NT2/D1 (cell line): ENCODE data around the gene UBE2C.
"Not testable (repeated sequence)": the region's sequence is repeated elsewhere in the genome, so short reads cannot be mapped to it uniquely, and the experiment has no call there.

ENCODE experiments used
- DNase-seq: peaks from one replicate; pipeline ENCODE4 v3.0.0-alpha.2; 2011; ENCODE audit warnings: low read depth, low spot score
- H3K27me3 ChIP-seq: 2 replicates; pipeline ENCODE4 v1.6.0; 2011; ENCODE audit warnings: mild to moderate bottlenecking; ENCODE audit not compliant: insufficient read length, insufficient read depth
- H3K36me3 ChIP-seq: 2 replicates; pipeline ENCODE4 v1.6.1; 2011; ENCODE audit warnings: mild to moderate bottlenecking, low read length, mixed read lengths; ENCODE audit not compliant: insufficient read depth, insufficient read length
- H3K4me1 ChIP-seq: 2 replicates; pipeline ENCODE4 v1.5.1; 2011; ENCODE audit not compliant: insufficient read depth, insufficient read length
- H3K4me3 ChIP-seq: 2 replicates; pipeline ENCODE4 v1.5.1; 2011; ENCODE audit warnings: low read depth; ENCODE audit not compliant: insufficient read length
- H3K9ac ChIP-seq: 2 replicates; pipeline ENCODE4 v1.6.0; 2011; ENCODE audit warnings: low read depth; ENCODE audit not compliant: insufficient read length
- H3K9me3 ChIP-seq: 2 replicates; pipeline ENCODE4 v1.5.1; 2011; ENCODE audit warnings: mild to moderate bottlenecking, low read length; ENCODE audit not compliant: insufficient read depth
- SUZ12 ChIP-seq: IDR thresholded peaks from 2 replicates; pipeline ENCODE4 v1.6.1; 2011; ENCODE audit not compliant: insufficient read length, insufficient read depth; ENCODE audit errors: extremely low read depth
- YY1 ChIP-seq: IDR thresholded peaks from 2 replicates; pipeline ENCODE4 v1.6.1; 2011; ENCODE audit not compliant: insufficient read length, insufficient read depth
- ZNF274 ChIP-seq: IDR thresholded peaks from 2 replicates; pipeline ENCODE4 v1.6.1; 2011; ENCODE audit warnings: mild to moderate bottlenecking, low read depth, low read length

UBE2C gene

DNA sequence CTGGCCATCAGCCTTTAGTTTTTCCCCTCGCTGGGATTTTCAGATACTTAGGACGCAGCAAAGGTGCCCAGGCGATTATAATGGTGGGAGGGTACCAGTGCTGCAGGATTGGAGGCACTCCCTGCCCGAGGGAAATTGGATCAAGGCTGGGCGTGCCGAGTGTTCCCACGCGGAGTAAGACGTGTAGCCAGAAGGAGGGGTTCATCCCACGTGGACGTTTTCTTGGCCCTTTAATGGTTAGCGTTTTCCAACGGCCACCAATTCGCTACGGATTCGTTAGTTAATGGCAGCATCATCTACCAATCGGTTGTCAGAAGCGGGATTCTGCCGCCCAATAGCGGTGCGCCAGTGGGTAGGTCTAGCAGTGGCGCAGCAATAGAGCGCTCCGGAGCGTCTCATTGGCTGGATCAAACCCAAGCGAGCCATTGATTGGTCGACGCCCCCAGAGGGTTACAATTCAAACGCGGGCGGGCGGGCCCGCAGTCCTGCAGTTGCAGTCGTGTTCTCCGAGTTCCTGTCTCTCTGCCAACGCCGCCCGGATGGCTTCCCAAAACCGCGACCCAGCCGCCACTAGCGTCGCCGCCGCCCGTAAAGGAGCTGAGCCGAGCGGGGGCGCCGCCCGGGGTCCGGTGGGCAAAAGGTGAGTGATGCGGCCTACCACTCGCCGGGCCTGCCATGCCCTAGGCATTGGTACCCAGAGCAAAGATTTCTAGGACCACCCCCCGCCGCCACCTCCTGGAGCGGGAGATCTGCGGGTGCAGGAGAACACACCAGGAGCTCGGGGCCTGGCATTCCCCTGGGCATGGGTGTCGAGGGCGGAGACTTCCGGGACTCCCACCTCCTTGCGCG lies at the start of gene UBE2C:
UBE2C (plus strand) TSS at position 488 of the 849 bp plus-strand sequence; CDS start at position 540, 52 bp downstream.
- peaks cover 83% of the 10 kb centered on the region for H3K36me3 ChIP-seq
- peak within 1 kb of the TSS; percentile 88 for H3K9ac ChIP-seq
- peaks cover 15% of the 10 kb centered on the region for H3K4me1 ChIP-seq
- H3K9me3 ChIP-seq: no peaks in the 10 kb centered on the region
- H3K27me3 ChIP-seq: no peaks in the 10 kb centered on the region
- TF ChIP-seq SUZ12 (no peak), YY1 (no peak), ZNF274 (no peak)
- peak; percentile 99 for DNase-seq
- H3K4me3 ChIP-seq: peak within 1 kb of the TSS; percentile 96

DNA sequence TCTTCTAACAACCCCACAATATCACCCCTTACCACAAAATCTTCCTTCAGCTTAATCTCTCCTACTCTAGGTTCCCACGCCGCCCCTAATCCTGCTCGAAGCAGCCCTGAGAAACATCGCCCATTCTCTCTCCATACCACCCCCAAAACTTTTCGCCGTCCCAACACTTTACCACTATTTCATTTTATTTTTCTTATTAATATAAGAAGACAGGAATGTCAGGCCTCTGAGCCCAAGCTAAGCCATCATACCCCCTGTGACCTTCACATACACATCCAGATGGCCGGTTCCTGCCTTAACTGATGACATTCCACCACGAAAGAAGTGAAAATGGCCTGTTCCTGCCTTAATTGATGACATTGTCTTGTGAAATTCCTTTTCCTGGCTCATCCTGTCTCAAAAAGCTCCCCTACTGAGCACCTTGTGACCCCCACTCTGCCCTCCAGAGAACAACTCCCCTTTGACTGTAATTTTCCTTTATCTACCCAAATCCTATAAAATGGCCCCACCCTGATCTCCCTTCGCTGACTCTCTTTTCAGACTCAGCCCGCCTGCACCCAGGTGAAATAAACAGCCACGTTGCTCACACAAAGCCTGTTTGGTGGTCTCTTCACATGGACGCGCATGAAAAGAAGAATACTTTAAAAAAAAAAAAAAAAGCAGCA lies 47.7 kb upstream of the UBE2C start:
- not testable (repeated sequence) for H3K4me3 ChIP-seq, H3K4me1 ChIP-seq, H3K36me3 ChIP-seq, H3K27me3 ChIP-seq, H3K9ac ChIP-seq
- H3K9me3 ChIP-seq: peaks cover 26% of the 10 kb centered on the region; the same call in 1 of the 2 replicates
- peak; percentile 15 for DNase-seq

DNA sequence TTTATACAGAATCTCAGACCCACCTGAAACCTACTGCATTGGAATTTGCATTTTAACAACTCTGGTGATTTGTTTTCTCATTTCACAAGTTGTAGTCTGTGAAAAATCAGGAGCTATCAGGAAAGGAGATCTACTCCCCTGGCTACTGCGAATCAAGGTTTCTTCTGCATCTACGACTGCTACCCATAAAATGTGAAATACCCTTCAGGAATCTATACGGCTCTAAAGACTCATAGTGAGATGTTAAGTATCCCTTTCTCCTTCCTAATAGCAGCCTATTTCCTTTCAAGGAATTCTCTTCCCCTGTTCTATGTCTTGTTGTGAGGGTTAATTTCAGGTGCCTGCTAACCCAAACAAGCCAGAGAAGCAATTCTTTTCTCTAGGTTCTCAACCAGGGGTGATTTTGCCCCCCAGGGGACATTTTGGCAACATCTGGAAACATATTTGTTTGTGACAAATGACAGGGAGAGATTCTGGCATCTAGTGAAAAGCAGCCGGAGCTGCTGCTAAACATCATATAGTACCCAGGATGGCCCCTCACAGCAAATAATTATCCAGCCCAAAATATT lies 47.1 kb upstream of the UBE2C start:
- Histone ChIP-seq H3K9ac (no peak overlapping the region), H3K4me3 (no peak overlapping the region), H3K9me3 (peaks cover 21% of the 10 kb centered on the region; the same call in 1 of the 2 replicates), H3K4me1 (peaks cover 3% of the 10 kb centered on the region), H3K36me3 (no peaks in the 10 kb centered on the region), H3K27me3 (no peaks in the 10 kb centered on the region)
- peak; percentile 55 for DNase-seq
- no peak for TF ChIP-seq YY1
- no peak for TF ChIP-seq SUZ12
- TF ChIP-seq ZNF274: no peak

DNA sequence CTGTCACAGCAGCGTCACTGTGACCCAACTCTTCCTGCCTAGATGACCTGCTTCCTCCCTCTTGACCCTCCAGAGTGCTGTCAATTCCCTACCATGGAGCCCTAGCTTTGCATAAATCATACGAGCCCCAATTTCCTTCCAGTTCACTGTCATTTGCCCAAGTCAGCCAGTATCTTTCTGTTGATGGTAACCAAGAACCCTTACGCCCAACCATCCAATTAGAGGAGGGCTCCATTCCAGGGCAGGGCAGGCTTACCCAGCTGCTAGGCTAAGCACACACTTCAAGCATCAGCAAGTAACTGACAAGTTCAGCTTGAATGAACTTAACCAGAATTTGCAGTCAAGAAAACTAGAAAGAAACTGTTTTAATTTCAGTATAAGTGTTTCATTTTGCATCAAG lies 46.5 kb upstream of the UBE2C start:
- H3K4me1 ChIP-seq: peaks cover 6% of the 10 kb centered on the region
- no peaks in the 10 kb centered on the region for H3K27me3 ChIP-seq
- no peak overlapping the region for H3K9ac ChIP-seq
- H3K9me3 ChIP-seq: peaks cover 16% of the 10 kb centered on the region; the same call in 1 of the 2 replicates
- H3K4me3 ChIP-seq: no peak overlapping the region
- peak; percentile 22 for DNase-seq
- no peaks in the 10 kb centered on the region for H3K36me3 ChIP-seq
- no peak for TF ChIP-seq ZNF274
- TF ChIP-seq YY1: no peak
- TF ChIP-seq SUZ12: no peak

DNA sequence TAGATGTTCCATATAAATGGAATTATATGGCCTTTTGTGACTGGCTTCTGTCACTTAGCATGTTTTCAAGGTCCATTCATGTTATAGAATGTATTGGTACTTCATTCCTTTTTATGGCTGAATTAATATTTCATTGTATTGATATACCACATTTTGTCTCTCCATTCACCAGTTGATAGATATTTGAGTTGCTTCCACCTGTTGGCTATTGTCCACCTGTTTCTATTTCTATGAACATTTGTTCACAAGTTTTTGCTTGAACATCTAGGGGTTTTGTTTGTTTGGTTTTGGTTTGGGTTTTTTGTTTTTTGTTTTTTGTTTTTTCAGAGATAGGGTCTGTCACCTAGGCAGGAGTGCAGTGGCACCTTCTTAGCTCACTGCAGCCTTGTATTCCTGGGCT lies 44.0 kb upstream of the UBE2C start:
- DNase-seq: no peak
- Histone ChIP-seq H3K27me3 (no peaks in the 10 kb centered on the region), H3K36me3 (no peaks in the 10 kb centered on the region), H3K9me3 (0 out of 2 replicates have a peak, but pooled peaks cover 7% of the 10 kb centered on the region), H3K9ac (no peak overlapping the region), H3K4me3 (no peak overlapping the region), H3K4me1 (peaks cover 9% of the 10 kb centered on the region)
- TF ChIP-seq ZNF274 (no peak), SUZ12 (no peak), YY1 (no peak)

DNA sequence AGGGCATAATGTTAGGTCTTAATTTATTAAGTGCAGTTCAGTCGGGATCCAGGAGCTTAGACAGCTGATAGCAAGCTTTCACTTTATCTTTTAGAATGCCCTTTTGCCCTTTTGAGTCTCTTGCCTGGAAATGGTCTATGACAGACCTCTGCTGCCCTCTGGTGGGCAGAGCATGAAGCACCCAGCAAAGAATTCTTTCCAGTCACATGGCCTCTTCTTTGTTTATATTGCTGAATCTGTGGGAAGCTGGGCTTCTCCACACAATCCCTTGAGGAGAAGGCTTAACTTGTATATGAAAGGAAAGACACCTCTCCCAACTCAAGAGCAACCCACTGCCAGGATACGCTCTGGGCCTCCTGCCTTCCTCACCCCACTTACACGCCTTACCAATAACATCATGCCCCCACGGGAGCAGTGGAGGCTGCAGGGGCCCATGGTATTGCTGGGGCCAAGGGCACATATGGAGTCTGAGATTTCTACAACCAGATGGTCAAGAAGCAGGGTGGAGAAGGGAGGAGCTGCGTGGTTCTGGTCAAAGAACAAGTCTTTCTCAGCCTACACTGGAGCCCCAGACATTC lies 41.2 kb upstream of the UBE2C start:
- no peak overlapping the region for H3K4me3 ChIP-seq
- H3K4me1 ChIP-seq: peaks cover 5% of the 10 kb centered on the region
- peak overlapping the region; percentile 24 for H3K9ac ChIP-seq
- H3K9me3 ChIP-seq: 0 out of 2 replicates have a peak, but pooled peaks cover 7% of the 10 kb centered on the region
- H3K27me3 ChIP-seq: no peaks in the 10 kb centered on the region
- H3K36me3 ChIP-seq: no peaks in the 10 kb centered on the region
- TF ChIP-seq YY1: no peak
- no peak for TF ChIP-seq SUZ12
- no peak for TF ChIP-seq ZNF274
- DNase-seq: peak; percentile 93

DNA sequence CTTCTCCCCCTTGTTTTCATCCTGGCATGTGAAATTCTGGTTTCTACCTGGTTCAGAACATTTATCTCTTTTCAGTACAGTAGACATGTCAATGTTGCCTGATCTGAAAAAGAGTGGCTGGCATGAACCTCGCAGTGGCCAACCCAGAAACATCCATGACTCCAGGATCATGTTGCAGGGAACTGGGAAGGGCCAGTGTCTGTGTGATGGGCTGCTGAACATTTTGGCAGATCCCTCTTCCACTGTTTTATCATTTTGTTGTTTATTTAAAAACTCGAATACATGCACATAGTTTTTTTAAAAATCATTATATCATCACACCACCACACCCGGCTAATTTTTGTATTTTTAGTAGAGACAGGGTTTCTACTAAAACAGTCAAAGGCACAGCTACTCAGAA lies 39.8 kb upstream of the UBE2C start:
- TF ChIP-seq YY1: no peak
- TF ChIP-seq SUZ12: no peak
- TF ChIP-seq ZNF274: no peak

More for the DNA sequence above, 39.8 kb upstream of the UBE2C start:
- H3K9ac ChIP-seq: no peak overlapping the region
- H3K4me1 ChIP-seq: peaks cover 5% of the 10 kb centered on the region
- H3K27me3 ChIP-seq: no peaks in the 10 kb centered on the region
- H3K9me3 ChIP-seq: 0 out of 2 replicates have a peak, but pooled peaks cover 7% of the 10 kb centered on the region
- no peaks in the 10 kb centered on the region for H3K36me3 ChIP-seq
- DNase-seq: no peak
- H3K4me3 ChIP-seq: no peak overlapping the region
